ENCODE measurements around the gene C14orf119. TPM values are rescaled to one million over a fixed set of nuclear protein-coding genes. Genes with fewer than 3 reads are reported as not detected.

The C14orf119 gene
- total and polyA plus RNA-seq, 9 donors = 13.8 to 55.6 (median 41.5) TPM

GRCh38 chr14:23113431-23114119, 18.3 kb downstream of the C14orf119 start:
- no peaks in the 10 kb centered on the region for H3K27me3 ChIP-seq
- H3K4me3 ChIP-seq = no peak overlapping the region
- TF ChIP-seq EP300 (IDR thresholded peaks at IDR 0.05) (no peak), CTCF (IDR thresholded peaks at IDR 0.05) (no peak), POLR2A (IDR thresholded peaks at IDR 0.05) (no peak)
- H3K36me3 ChIP-seq = no peaks in the 10 kb centered on the region
- H3K4me1 ChIP-seq (ENCODE audit: insufficient read depth) = no peaks in the 10 kb centered on the region
- WGBS, 3 donors = 39 to 41% (median 41%) methylated on average over 8 to 10 of the region's 10 CpGs
- no peak overlapping the region for H3K27ac ChIP-seq
- DNase-seq = no peak
- no peaks in the 10 kb centered on the region for H3K9me3 ChIP-seq
- intact Hi-C loops (cut with DNase I) = no loop called here

GRCh38 chr14:23114120-23114458, 18.8 kb downstream of the C14orf119 start:
- no peak for DNase-seq

GRCh38 chr14:23114669-23115038, 19.3 kb downstream of the C14orf119 start:
- H3K27ac ChIP-seq = no peak overlapping the region
- no peak for TF ChIP-seq EP300 (IDR thresholded peaks at IDR 0.05)
- TF ChIP-seq POLR2A (IDR thresholded peaks at IDR 0.05) = no peak
- no peak for TF ChIP-seq CTCF (IDR thresholded peaks at IDR 0.05)
- H3K27me3 ChIP-seq = no peaks in the 10 kb centered on the region
- no peak overlapping the region for H3K4me3 ChIP-seq
- H3K4me1 ChIP-seq (ENCODE audit: insufficient read depth) = no peaks in the 10 kb centered on the region
- no peaks in the 10 kb centered on the region for H3K9me3 ChIP-seq
- intact Hi-C loops (cut with DNase I) = no loop called here
- DNase-seq = no peak
- WGBS, 3 donors = 65 to 74% (median 67%) methylated on average over 4 of the region's 4 CpGs
- no peaks in the 10 kb centered on the region for H3K36me3 ChIP-seq

More at GRCh38 chr14:23114120-23114458, 18.8 kb downstream of the C14orf119 start:
- no peaks in the 10 kb centered on the region for H3K36me3 ChIP-seq
- no peak overlapping the region for H3K4me3 ChIP-seq
- 55 to 65% (median 63%) methylated on average over 5 of the region's 5 CpGs for WGBS, 3 donors
- H3K27me3 ChIP-seq = no peaks in the 10 kb centered on the region
- TF ChIP-seq EP300 (IDR thresholded peaks at IDR 0.05) = no peak
- TF ChIP-seq POLR2A (IDR thresholded peaks at IDR 0.05) = no peak
- TF ChIP-seq CTCF (IDR thresholded peaks at IDR 0.05) = no peak
- no peak overlapping the region for H3K27ac ChIP-seq
- H3K9me3 ChIP-seq = no peaks in the 10 kb centered on the region
- intact Hi-C loops (cut with DNase I) = no loop called here
- H3K4me1 ChIP-seq (ENCODE audit: insufficient read depth) = no peaks in the 10 kb centered on the region

- H3K27ac ChIP-seq = no peak overlapping the region
- no peaks in the 10 kb centered on the region for H3K36me3 ChIP-seq
- H3K9me3 ChIP-seq = no peaks in the 10 kb centered on the region
- intact Hi-C loops (cut with DNase I) = no loop called here
- no peaks in the 10 kb centered on the region for H3K4me1 ChIP-seq (ENCODE audit: insufficient read depth)
- no peak for TF ChIP-seq EP300 (IDR thresholded peaks at IDR 0.05)
- TF ChIP-seq POLR2A (IDR thresholded peaks at IDR 0.05) = no peak
- TF ChIP-seq CTCF (IDR thresholded peaks at IDR 0.05) = no peak
- WGBS, 3 donors = 68 to 76% (median 70%) methylated on average over 10 of the region's 10 CpGs
- no peak overlapping the region for H3K4me3 ChIP-seq
- no peak for DNase-seq
- H3K27me3 ChIP-seq = no peaks in the 10 kb centered on the region
These were observed 19.9 kb downstream of the C14orf119 start for GRCh38 chr14:23115039-23115731.

Data from ovary (tissue), 9 donors.